ENCODE measurements around the gene ZNF609. TPM values are rescaled to one million over a fixed set of nuclear protein-coding genes. Genes with fewer than 3 reads are reported as not detected.

Gene ZNF609
- polyA plus RNA-seq, 1 experiment = 28.9 TPM

- ChIA-PET CTCF (interaction anchor here (0.6 to 1.4 kb wide), 3 partner anchors 57 to 170 kb away, joined by 3 read pairs; no protein-coding TSS in a partner anchor), POLR2A (no interaction called here)
- no peak overlapping the region for H3K27ac ChIP-seq (ENCODE audit: low read depth, low read length)
- no peak overlapping the region for H3K4me3 ChIP-seq (ENCODE audit: low read depth, low read length)
- no peaks in the 10 kb centered on the region for H3K27me3 ChIP-seq (ENCODE audit: control insufficient read depth, insufficient read depth, low read length)
- DNase-seq (ENCODE audit: low read depth, low spot score) = no peak
- no peaks in the 10 kb centered on the region for H3K9me3 ChIP-seq (ENCODE audit: control insufficient read depth, insufficient read depth, low read length)
- TF ChIP-seq, protein P1, sequence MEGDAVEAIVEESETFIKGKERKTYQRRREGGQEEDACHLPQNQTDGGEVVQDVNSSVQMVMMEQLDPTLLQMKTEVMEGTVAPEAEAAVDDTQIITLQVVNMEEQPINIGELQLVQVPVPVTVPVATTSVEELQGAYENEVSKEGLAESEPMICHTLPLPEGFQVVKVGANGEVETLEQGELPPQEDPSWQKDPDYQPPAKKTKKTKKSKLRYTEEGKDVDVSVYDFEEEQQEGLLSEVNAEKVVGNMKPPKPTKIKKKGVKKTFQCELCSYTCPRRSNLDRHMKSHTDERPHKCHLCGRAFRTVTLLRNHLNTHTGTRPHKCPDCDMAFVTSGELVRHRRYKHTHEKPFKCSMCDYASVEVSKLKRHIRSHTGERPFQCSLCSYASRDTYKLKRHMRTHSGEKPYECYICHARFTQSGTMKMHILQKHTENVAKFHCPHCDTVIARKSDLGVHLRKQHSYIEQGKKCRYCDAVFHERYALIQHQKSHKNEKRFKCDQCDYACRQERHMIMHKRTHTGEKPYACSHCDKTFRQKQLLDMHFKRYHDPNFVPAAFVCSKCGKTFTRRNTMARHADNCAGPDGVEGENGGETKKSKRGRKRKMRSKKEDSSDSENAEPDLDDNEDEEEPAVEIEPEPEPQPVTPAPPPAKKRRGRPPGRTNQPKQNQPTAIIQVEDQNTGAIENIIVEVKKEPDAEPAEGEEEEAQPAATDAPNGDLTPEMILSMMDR (IDR thresholded peaks at IDR 0.05; ENCODE audit: low read depth, low read length) = no peak
Measured at GRCh38 chr15:64596701-64597476, 136.5 kb downstream of the ZNF609 start.

DNA sequence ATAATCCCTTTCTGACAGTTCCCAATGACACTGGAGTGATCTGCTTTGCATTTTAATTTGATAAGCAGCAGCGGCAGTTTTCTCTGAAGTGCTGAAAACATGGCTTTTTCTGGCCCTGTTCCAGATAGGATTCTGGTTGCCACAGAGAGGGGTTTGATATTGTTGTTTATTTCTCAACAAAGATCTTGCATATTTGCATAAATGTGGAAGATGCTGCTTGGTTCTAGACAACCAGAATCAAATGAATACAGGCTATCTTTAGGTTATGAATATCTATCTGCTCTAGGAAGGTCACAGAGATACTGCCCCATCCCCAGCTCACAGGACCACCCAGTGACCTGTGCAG, 137.1 kb downstream of the ZNF609 start:
- TF ChIP-seq, protein P1 (IDR thresholded peaks at IDR 0.05; ENCODE audit: low read depth, low read length) = no peak
- POLR2A ChIA-PET = no interaction called here
- Histone ChIP-seq H3K4me3 (ENCODE audit: low read depth, low read length) (no peak overlapping the region), H3K27ac (ENCODE audit: low read depth, low read length) (no peak overlapping the region), H3K27me3 (ENCODE audit: control insufficient read depth, insufficient read depth, low read length) (no peaks in the 10 kb centered on the region), H3K9me3 (ENCODE audit: control insufficient read depth, insufficient read depth, low read length) (no peaks in the 10 kb centered on the region)
- CTCF ChIA-PET = interaction anchor here (1.4 kb wide), 1 partner anchor 170 kb away, joined by 3 read pairs; no protein-coding TSS in a partner anchor
- no peak for DNase-seq (ENCODE audit: low read depth, low spot score)

DNA sequence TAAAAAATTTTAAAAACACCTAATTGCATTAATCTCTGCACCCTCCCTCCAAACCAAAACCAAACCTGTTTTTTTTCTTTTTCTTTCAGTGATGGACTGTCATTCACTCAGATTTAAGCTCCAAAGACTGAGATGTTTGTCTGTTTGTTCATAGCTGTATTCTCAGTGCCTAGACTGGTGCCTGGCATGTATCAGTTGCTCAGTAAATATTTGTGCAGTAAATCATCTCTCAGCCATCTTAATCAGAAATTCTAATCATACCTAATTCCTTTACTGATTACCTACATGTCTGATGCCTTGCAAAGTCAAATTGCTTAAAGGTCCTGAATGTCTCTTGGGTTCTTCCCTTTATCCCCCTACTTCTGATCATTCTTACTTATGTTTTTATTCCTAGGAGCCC, 138.8 kb downstream of the ZNF609 start:
- Histone ChIP-seq H3K9me3 (ENCODE audit: control insufficient read depth, insufficient read depth, low read length) (no peaks in the 10 kb centered on the region), H3K27me3 (ENCODE audit: control insufficient read depth, insufficient read depth, low read length) (no peaks in the 10 kb centered on the region), H3K4me3 (ENCODE audit: low read depth, low read length) (no peak overlapping the region), H3K27ac (ENCODE audit: low read depth, low read length) (no peak overlapping the region)
- TF ChIP-seq, protein P1 (IDR thresholded peaks at IDR 0.05; ENCODE audit: low read depth, low read length) = no peak
- ChIA-PET POLR2A (interaction anchor here (0.7 kb wide), 1 partner anchor 533 kb away, joined by 7 read pairs; no protein-coding TSS in a partner anchor), CTCF (no interaction called here)
- no peak for DNase-seq (ENCODE audit: low read depth, low spot score)

DNA sequence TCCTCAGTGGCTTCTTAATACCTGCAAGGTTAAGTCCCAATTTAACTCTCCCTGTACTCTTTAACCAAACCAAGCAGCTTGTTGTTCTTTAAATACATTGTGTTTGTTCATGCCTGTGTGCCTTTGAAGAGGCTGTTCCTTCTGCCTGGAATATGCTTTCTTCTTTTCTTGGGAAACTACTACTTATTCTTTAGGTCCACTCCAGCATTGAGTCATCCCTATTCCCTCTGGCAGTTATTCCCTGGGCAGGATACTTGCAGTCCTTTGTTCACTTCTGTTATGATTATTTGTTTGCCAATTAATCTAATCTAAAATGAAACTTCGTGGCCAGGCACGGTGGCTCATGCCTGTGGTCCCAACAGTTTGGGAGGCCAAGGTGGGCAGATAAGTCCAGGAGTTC, 139.3 kb downstream of the ZNF609 start:
- TF ChIP-seq, protein P1 (IDR thresholded peaks at IDR 0.05; ENCODE audit: low read depth, low read length) = no peak
- H3K27me3 ChIP-seq (ENCODE audit: control insufficient read depth, insufficient read depth, low read length) = no peaks in the 10 kb centered on the region
- CTCF ChIA-PET = no interaction called here
- POLR2A ChIA-PET = interaction anchor here (0.7 kb wide), 1 partner anchor 533 kb away, joined by 7 read pairs; no protein-coding TSS in a partner anchor
- H3K4me3 ChIP-seq (ENCODE audit: low read depth, low read length) = no peak overlapping the region
- H3K27ac ChIP-seq (ENCODE audit: low read depth, low read length) = no peak overlapping the region
- H3K9me3 ChIP-seq (ENCODE audit: control insufficient read depth, insufficient read depth, low read length) = no peaks in the 10 kb centered on the region
- DNase-seq (ENCODE audit: low read depth, low spot score) = no peak

- ChIA-PET CTCF (no interaction called here), POLR2A (no interaction called here)
- TF ChIP-seq, protein P1 (IDR thresholded peaks at IDR 0.05; ENCODE audit: low read depth, low read length) = no peak
- DNase-seq (ENCODE audit: low read depth, low spot score) = no peak
- Histone ChIP-seq H3K4me3 (ENCODE audit: low read depth, low read length) (no peak overlapping the region), H3K9me3 (ENCODE audit: control insufficient read depth, insufficient read depth, low read length) (no peaks in the 10 kb centered on the region), H3K27ac (ENCODE audit: low read depth, low read length) (no peak overlapping the region), H3K27me3 (ENCODE audit: control insufficient read depth, insufficient read depth, low read length) (no peaks in the 10 kb centered on the region)
Measured at GRCh38 chr15:64600794-64601193, 140.4 kb downstream of the ZNF609 start.
